Measurements from ENCODE around the gene HOXA10.

HOXA10 gene

DNA sequence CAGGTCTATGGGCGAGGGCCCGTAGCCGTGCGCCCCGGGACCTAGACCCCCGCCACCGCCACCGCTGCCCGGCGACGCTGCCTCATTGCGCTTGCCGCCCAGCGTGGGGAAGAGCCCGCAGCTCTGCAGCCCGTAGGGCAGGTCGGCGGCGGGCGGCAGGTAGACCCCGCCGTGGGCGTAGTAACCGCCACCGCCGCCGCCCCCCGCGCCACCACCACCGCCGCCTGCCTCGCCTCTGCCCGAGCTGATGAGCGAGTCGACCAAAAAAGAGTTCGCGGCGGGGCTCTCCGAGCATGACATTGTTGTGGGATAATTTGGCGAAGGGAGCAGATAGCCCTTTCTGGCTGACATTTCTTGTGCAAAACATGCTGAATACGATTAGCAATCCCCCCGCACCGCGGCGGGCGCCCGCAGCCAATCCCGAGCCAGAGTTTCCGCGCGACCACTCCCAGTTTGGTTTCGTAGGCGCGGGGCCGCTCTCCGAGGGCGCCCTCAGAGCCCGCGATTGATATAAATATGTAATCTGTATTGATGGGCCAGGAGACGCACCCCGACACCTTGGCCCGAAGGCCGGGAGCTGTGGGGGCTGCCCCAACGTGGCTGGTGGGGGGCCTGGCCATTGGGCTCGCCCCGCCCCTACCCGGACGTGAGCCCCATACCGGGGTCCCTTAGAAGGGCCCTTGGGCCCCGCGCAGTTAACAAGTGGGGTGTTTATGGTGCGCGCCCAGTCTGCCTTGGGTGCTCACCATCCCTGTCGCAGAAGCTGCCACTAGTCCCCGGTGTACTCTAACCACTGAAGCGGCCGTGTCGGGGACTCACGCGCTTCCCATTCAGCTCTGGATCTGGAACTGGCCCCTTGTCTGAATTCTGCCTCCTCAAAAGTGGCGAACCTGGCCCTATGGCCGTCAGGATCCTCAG is at the start of gene HOXA10:
Gene HOXA10, minus strand, starts transcription at position 365 of the 918 bp plus-strand sequence. Its CDS starts 14 bp downstream, at position 351.
- peak; percentile 72 for DNase-seq

GRCh38 chr7:27221201-27221797 is 47.2 kb upstream of the HOXA10 start:
- no peak for DNase-seq

GRCh38 chr7:27220440-27220955 is 46.4 kb upstream of the HOXA10 start:
- DNase-seq = no peak

GRCh38 chr7:27219821-27220220 is 45.7 kb upstream of the HOXA10 start:
- DNase-seq = no peak

DNA sequence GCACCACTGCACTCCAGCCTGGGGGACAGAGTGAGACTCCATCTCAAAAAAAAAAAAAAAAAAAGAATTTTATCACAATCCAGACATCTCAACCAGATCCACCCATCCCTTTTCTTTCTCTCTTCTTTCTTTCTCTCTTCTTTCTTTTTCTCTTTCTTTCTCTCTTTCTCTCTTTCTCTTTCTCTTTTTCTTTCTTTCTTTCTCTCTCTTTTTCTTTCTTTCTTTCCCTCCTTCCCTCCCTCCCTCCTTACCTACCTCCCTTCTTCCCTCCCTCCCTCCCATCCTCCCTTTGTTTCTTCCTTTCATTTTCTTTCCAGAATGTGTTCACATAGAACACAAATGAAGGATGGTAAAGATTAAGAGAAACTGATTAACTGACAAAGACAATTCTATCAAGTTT is 43.8 kb upstream of the HOXA10 start:
- no peak for DNase-seq

DNA sequence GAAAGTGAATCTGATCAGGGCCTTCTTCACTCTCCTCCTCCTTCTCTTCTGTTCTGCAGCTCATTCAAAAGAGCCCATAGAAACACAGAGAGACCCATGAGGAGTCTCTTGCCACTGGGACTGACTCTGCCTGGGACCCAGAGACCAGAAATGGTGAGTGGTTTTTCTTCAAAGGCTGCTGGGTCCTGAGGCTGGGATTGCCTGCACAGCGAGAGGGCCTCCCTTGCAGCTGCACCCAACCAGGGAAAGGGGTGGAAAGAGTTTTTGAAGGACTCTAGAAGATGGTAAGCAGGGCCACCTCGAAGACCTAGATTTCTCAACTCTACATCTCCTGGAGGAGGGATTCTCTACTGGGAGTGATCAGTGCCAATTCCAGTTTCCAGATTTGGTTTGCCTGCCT is 41.2 kb upstream of the HOXA10 start:
- no peak for DNase-seq

DNA sequence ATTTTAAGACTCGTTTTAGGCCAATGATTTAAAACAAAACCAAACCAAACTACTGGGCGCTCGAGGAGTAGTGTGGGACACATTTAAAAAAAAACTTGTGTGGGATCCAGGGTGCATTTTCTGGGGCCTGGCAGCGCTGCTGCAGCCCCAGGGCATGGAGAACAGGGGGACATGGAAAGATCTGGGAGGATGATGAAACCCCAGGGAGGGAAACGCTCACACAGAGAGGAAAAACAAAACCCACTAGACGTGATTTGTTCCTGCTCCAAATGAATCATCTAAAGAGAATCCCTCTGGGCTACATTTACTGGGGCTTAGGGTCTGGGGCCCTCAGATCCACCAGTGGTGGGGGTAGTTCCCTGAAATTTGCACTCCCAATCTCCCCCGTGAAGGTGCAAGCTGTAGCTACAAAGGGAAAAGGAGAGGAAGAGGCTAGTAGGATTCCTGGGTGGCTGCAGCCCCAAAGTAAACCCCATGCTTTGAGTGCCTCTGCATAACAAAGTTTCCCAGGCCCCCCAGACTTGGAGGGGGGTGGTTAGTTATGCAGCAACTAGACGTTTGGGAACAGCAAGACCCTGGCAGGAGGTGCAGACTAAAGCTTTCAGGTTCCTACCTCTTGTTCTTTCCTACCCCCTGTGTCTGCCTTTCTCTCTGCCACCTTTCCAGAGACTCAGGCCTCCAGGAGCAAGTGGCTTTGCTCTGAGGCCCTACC is 40.3 kb upstream of the HOXA10 start:
- no peak for DNase-seq

GRCh38 chr7:27213433-27214238 is 39.5 kb upstream of the HOXA10 start:
- no peak for DNase-seq

GRCh38 chr7:27212497-27213432 is 38.6 kb upstream of the HOXA10 start:
- DNase-seq = no peak

- no peak for DNase-seq
These were observed 37.7 kb upstream of the HOXA10 start for GRCh38 chr7:27211764-27212204.

DNA sequence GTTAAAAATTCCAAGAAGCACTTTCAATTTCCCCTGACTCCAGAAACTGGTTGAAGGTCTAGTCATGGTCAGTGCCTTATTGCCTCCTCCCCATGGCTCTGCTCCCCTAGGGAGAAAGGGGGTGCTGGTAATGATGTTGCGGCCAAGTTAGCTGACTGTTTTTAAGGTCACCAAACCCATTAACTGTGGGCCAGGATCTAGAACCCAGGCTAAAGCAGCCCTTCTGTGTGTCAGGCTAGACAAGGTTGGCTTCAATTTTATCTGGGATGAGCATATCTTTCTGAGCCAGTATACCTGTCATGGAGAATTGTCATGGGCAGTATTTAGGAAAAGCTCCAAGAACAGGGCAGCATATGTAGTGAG is 36.9 kb upstream of the HOXA10 start:
- no peak for DNase-seq

- peak; percentile 69 for DNase-seq
These were observed 36.4 kb upstream of the HOXA10 start for GRCh38 chr7:27210441-27211083.

DNA sequence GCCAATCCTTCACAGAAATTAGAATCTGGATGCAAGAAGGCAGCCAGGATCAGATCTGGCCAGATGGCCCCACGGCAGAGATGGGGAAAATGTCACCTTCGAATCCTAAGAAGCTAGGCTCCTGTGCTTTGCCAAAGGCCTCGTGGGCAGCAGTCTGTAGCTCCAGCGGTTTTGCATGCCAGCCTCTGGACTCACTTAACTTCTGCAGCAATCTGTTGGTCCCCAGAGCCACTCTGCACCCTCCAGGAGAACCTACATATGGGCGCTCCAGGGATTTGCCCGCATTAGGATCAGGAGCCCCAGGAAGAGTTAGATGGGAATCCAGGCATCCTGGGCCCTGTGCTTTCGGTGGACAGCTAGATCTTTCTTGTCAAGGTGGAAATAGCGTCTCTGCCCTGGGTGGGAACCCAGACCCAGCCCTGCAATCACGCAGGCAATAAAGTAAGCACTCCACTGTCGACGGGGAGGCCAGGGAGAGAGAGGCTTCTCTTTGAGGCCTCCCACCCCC is 35.9 kb upstream of the HOXA10 start:
- no peak for DNase-seq

GRCh38 chr7:27208998-27209397 is 34.9 kb upstream of the HOXA10 start:
- DNase-seq = no peak

DNA sequence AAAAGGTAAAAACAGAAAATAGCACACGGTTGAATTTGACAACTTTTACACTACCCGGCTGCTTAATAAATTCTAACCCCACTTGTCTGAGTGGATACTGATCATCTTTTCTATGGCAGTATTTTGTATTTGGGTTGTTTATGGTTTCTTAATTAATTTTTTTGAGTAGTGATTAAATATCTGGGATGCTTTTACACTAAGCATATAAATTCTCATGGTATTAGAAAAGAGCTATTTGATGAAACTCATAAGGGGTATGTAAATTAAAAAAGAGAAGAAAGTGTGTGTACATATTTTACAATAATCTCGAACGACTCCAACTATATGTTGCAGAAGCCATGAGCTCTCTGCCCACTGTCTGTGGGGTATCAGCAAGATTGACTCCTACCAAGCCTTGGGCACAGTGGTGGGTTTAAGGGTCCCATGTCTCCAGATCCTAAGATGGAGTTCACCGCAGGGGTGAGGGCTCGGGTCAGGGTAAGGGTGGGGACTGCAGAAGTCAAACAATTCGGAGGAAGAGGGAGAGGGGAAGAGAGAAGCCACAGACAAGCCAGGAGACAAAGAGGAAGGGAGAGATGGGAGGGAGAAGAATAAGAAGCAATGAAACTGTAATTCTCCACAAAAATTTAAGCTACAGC is 33.3 kb upstream of the HOXA10 start:
- no peak for DNase-seq

DNA sequence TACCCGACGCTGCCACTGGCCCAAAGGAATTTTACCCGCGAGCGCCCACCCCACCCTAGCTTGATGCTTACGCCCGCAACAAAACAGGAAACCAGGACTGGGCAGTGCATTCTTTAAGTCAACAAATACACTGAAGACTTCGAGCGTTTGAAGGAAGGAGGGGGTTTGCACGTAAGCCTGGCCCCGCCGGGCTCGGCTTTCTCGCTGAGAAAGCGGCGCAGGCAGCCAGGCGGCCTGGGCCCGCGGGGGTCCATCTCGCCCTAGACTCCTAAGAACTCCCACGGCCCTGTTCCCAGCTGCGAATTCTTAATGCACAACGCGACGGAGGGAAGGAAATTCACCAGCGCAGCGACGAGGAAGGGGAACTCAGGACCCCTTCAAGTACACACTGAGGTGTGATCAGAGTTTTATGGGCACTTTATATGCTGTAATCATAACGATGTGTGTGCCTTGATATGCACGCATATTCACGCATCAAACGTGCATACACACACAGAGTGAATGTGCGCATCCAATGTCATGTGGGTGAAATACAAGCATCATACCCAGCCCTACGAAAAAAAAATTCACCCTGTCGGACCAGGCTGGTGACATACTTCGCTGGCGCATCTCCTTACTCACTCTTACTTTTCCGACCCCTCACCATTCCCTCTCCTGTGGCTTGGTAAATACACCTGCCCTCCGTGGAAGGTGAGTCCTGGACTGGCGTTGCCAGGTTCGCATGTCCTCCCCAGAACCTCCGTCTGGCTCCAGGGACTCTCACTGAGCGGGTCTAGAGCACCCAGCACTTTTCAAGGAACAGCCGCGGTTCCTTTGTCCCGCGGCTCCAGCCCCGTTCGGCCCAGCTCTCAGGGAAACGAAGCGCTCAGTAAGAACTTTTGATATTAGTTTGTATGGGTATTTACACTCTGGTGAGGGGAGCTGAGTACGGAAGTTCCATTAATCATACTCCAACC is 31.5 kb upstream of the HOXA10 start:
- no peak for DNase-seq

DNA sequence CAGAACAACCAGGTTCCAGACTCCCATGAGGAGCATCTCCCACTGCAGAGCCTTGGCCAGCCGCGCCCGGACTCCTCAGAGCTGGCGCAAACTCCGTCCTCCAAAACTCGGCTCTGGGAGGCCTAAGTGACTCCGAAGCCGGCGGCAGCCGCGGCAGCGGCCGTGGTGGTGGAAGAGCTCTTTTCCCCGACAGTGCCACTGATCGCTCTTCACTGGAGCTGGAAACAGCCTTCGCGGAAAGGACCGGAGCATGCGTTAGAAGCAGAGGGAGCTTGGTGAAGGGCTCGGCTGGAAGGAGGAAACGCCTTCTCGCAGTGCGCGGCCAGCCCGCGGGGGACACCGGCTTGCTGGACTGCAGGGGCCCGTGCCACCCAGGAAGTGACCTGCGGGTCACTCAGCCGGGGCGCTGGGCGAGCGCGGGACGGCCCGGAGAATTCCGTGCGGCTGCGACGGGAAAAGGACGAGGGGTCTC is 30.8 kb upstream of the HOXA10 start:
- no peak for DNase-seq

DNA sequence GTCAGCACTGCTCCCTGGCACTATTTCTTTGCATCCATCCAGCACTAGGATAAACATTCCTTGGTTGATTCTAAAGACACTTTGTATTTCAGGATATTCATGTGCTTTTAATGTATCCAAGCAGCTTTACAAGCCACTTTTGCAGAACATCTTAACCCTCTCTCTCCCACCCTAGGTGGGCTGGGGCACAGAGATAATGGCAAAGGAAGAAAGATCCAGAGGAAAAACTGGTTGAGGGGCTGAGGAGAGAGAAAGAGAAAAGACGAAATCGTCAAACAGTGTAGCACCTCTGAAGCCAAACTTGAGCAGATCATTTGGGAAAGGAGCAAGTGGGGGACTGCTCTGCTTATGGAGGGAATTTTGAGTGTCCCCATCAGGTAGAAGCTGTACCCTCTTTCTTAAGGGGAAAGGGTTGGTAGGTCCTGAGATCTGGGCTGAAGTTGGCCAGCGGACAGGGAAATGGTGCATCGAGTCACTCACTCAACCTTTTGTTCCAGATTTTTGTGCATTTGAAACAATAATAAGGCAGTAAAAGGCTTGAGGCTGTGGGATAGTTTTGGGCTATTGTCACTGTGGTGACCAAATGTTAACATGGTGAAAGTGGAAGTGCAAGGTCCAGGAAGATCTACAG is 30.0 kb upstream of the HOXA10 start:
- DNase-seq = no peak
